GM21447 (cell line): ENCODE results near the gene TBC1D17.

Experiments used
- ATAC-seq: cut with Tn5 transposase; IDR thresholded peaks from one replicate; pipeline ENCODE4 v1.9.1; 2021; ENCODE audit not compliant: unreplicated experiment

Gene TBC1D17

GRCh38 chr19:49877020-49877878 is at the start of gene TBC1D17, which contains the start of gene AKT1S1:
Gene TBC1D17 (plus strand): TSS chr19:49877702. CDS start chr19:49877724, 22 bp downstream.
Gene AKT1S1 (minus strand): TSS chr19:49877355. CDS start chr19:49873295, 4,060 bp downstream.
- ATAC-seq = peak; percentile 53

GRCh38 chr19:49829200-49829599 is 48.3 kb upstream of the TBC1D17 start:
- ATAC-seq = no peak

- ATAC-seq = no peak
These were observed 47.8 kb upstream of the TBC1D17 start for GRCh38 chr19:49829721-49830120.

GRCh38 chr19:49830766-49831165 is 46.7 kb upstream of the TBC1D17 start:
- no peak for ATAC-seq

- ATAC-seq = no peak
These were observed 45.9 kb upstream of the TBC1D17 start for GRCh38 chr19:49831592-49831991.

GRCh38 chr19:49832556-49832955 is 44.9 kb upstream of the TBC1D17 start:
- no peak for ATAC-seq

GRCh38 chr19:49833599-49833998 is 43.9 kb upstream of the TBC1D17 start:
- ATAC-seq = no peak

GRCh38 chr19:49835562-49835961 is 41.9 kb upstream of the TBC1D17 start:
- no peak for ATAC-seq

- ATAC-seq = no peak
These were observed 41.1 kb upstream of the TBC1D17 start for GRCh38 chr19:49836176-49837008.

- ATAC-seq = no peak
These were observed 40.5 kb upstream of the TBC1D17 start for GRCh38 chr19:49837009-49837310.

GRCh38 chr19:49837425-49837824 is 40.1 kb upstream of the TBC1D17 start:
- no peak for ATAC-seq

- no peak for ATAC-seq
These were observed 38.5 kb upstream of the TBC1D17 start for GRCh38 chr19:49838885-49839588.

GRCh38 chr19:49839713-49840112 is 37.8 kb upstream of the TBC1D17 start:
- no peak for ATAC-seq

GRCh38 chr19:49840321-49840720 is 37.2 kb upstream of the TBC1D17 start:
- no peak for ATAC-seq

- no peak for ATAC-seq
These were observed 36.7 kb upstream of the TBC1D17 start for GRCh38 chr19:49840736-49841249.

- ATAC-seq = no peak
These were observed 34.2 kb upstream of the TBC1D17 start for GRCh38 chr19:49843265-49843664.

- no peak for ATAC-seq
These were observed 33.1 kb upstream of the TBC1D17 start for GRCh38 chr19:49844138-49845095.

- ATAC-seq = no peak
These were observed 32.1 kb upstream of the TBC1D17 start for GRCh38 chr19:49845414-49845813.

GRCh38 chr19:49846408-49846807 is 31.1 kb upstream of the TBC1D17 start:
- no peak for ATAC-seq
